Endothelial cell of umbilical vein (primary cell): ENCODE results near the gene LEMD3. TPM values are rescaled to one million over a fixed set of nuclear protein-coding genes. Genes with fewer than 3 reads are reported as not detected.

Experiments
- BruUV-seq: library from RNA; stranded (reverse); fragments of 400-500 nt; replicated peaks from 2 replicates; lab custom pipeline; 2021; lab: Mats Ljungman, UMichigan
- CTCF ChIA-PET: fragments of 300-600, 350-600 bp; sonication (Branson Sonifier 250); formaldehyde crosslinking; loops from one replicate; lab custom pipeline; 2021; ENCODE audit warnings: antibody characterized with exemption, inconsistent platforms; lab: Charles Lee
- POLR2A ChIA-PET: fragments of 300-600, 350-600 bp; sonication (Branson Sonifier 250); formaldehyde crosslinking; loops from one replicate; lab custom pipeline; 2021; ENCODE audit warnings: antibody characterized with exemption, inconsistent platforms; lab: Charles Lee
- DNase-seq: peaks from one replicate; pipeline ENCODE4 v3.0.0-alpha.2; 2011; ENCODE audit warnings: low read depth, low spot score
- FAIRE-seq: peaks from 2 replicates; lab custom pipeline; 2011; peaks lifted over from hg19 to GRCh38; lab: Jason Lieb, UNC
- H2AFZ ChIP-seq: 2 replicates; pipeline ENCODE4 v1.6.0; 2012; ENCODE audit warnings: low read depth, low read length, control low read depth, inconsistent platforms
- H3K27ac ChIP-seq: 2 replicates; pipeline ENCODE4 v1.5.1; 2011; ENCODE audit warnings: low read depth, mild to moderate bottlenecking, control low read depth, low read length, moderate library complexity; ENCODE audit not compliant: insufficient read depth
- H3K27me3 ChIP-seq, 2 experiments: 2 replicates each; pipeline versions ENCODE4 v1.6.0 to v1.6.1; 2011; ENCODE audit warnings: low read length in 2 of 2, mixed read lengths in 1 of 2; ENCODE audit not compliant: control insufficient read depth in 2 of 2, insufficient read depth in 2 of 2
- H3K36me3 ChIP-seq, 2 experiments: 2 replicates in 1 of 2; 3 replicates in 1 of 2; pipeline ENCODE4 v1.5.1; 2011; ENCODE audit warnings: low read length in 2 of 2, mild to moderate bottlenecking in 1 of 2, moderate library complexity in 1 of 2; ENCODE audit not compliant: control insufficient read depth in 2 of 2, insufficient read depth in 2 of 2; ENCODE audit errors: extremely low read depth in 1 of 2
- H3K4me1 ChIP-seq: 3 replicates; pipeline ENCODE4 v1.5.1; 2011; ENCODE audit warnings: mild to moderate bottlenecking, low read length; ENCODE audit not compliant: control insufficient read depth, insufficient read depth; ENCODE audit errors: extremely low read depth
- H3K4me2 ChIP-seq: 2 replicates; pipeline ENCODE4 v1.6.1; 2011; ENCODE audit warnings: low read length, control low read depth, mixed read lengths; ENCODE audit not compliant: insufficient read depth
- H3K4me3 ChIP-seq, 3 experiments: fragments of 200-600 bp in 1 of 3; sonication (generic), shearing (Covaris generic) in 1 of 3; replicated peaks in 1 of 3; 2 replicates each; pipeline ENCODE4 v1.5.1; 2011 to 2016; ENCODE audit warnings: control low read depth in 3 of 3, low read length in 3 of 3, mild to moderate bottlenecking in 2 of 3, inconsistent platforms in 1 of 3, low read depth in 1 of 3, moderate library complexity in 1 of 3; ENCODE audit not compliant: insufficient read depth in 1 of 3
- H3K79me2 ChIP-seq: 2 replicates; pipeline ENCODE4 v1.6.0; 2012; ENCODE audit warnings: low read length, inconsistent platforms; ENCODE audit not compliant: control insufficient read depth, insufficient read depth
- H3K9ac ChIP-seq: replicated peaks from 2 replicates; pipeline ENCODE3; 2011; ENCODE audit warnings: low read length, control low read depth; ENCODE audit not compliant: insufficient read depth; ENCODE audit errors: extremely low read depth
- H3K9me1 ChIP-seq: replicated peaks from 3 replicates; pipeline ENCODE4 v1.6.0; 2011; ENCODE audit warnings: mild to moderate bottlenecking, low read length; ENCODE audit not compliant: control insufficient read depth, insufficient read depth; ENCODE audit errors: extremely low read depth
- H3K9me3 ChIP-seq: replicated peaks from 2 replicates; pipeline ENCODE4 v1.5.1; 2012; ENCODE audit warnings: low read length, inconsistent platforms; ENCODE audit not compliant: control insufficient read depth, insufficient read depth
- H4K20me1 ChIP-seq: replicated peaks from 2 replicates; pipeline ENCODE3; 2011; ENCODE audit warnings: mild to moderate bottlenecking, low read length; ENCODE audit not compliant: control insufficient read depth, insufficient read depth; ENCODE audit errors: extremely low read depth
- EZH2 ChIP-seq: IDR thresholded peaks from 2 replicates; pipeline ENCODE4 v1.6.1; 2012; ENCODE audit warnings: borderline replicate concordance, low read depth, mild to moderate bottlenecking, moderate library complexity, low read length, inconsistent platforms; ENCODE audit not compliant: severe bottlenecking
- FOS ChIP-seq: IDR thresholded peaks from 2 replicates; pipeline ENCODE4 v1.6.1; 2011; ENCODE audit warnings: mild to moderate bottlenecking, low read length, moderate library complexity, borderline replicate concordance; ENCODE audit not compliant: insufficient read depth
- GATA2 ChIP-seq: IDR thresholded peaks from 2 replicates; pipeline ENCODE4 v1.7.0; 2011; ENCODE audit warnings: low read depth, mild to moderate bottlenecking, moderate library complexity, mixed read lengths, low read length; ENCODE audit not compliant: insufficient read length, insufficient read depth
- POLR2A ChIP-seq: IDR thresholded peaks from 2 replicates; pipeline ENCODE4 v1.6.1; 2012; ENCODE audit warnings: low read depth, mild to moderate bottlenecking, control low read depth, low read length
- POLR2AphosphoS5 ChIP-seq: IDR thresholded peaks from 2 replicates; pipeline ENCODE4 v1.6.1; 2012; ENCODE audit warnings: low read depth, mild to moderate bottlenecking, control low read depth, low read length, moderate library complexity; ENCODE audit not compliant: insufficient read depth
- dilution Hi-C: fragments of 300-500 bp; cut with MboI; formaldehyde crosslinking; loops from one replicate; pipeline ENCODE4 v1.15.0; 2019; ENCODE audit warnings: low sequenced_read_pairs; ENCODE audit not compliant: extremely low pct_ligation_motif_present
- intact Hi-C: fragments of 100-400 bp; cut with micrococcal nuclease; formaldehyde crosslinking; loops from one replicate; pipeline ENCODE4 v1.10.0; 2022
- polyA plus RNA-seq, 4 experiments: library from polyadenylated mRNA; depleted of rRNA in 3 of 4; stranded (reverse) in 3 of 4; unstranded in 1 of 4; fragments of >200 nt; gene quantifications; 2 replicates each; pipeline versions ENCODE4 v1.2.1 to v1.2.3, GENCODE V29; 2011 to 2012; ENCODE audit warnings: missing spikeins in 1 of 4
- total RNA-seq: library from RNA; stranded (reverse); gene quantifications from 2 replicates; pipeline ENCODE4 v1.2.3, GENCODE V29; 2021
- TF ChIP-seq, protein P1 (sequence below): IDR thresholded peaks from 2 replicates; pipeline ENCODE4 v1.6.1; 2011; ENCODE audit not compliant: insufficient read depth, insufficient read length

LEMD3 gene
- total and polyA plus RNA-seq, 2 donors (not counting 3 experiments of a cell fraction or from before 2014, with no cell fraction given) = 7.4 to 24.2 TPM

GRCh38 chr12:65277994-65278575 lies 108.7 kb downstream of the LEMD3 start:
- TSS peak; percentile 63 for BruUV-seq
- ChIA-PET POLR2A (no interaction called here), CTCF (interaction anchor here (0.6 kb wide), 1 partner anchor 396 kb away, joined by 3 read pairs; no protein-coding TSS in a partner anchor)
- Histone ChIP-seq H4K20me1 (peaks cover 2% of the 10 kb centered on the region), H3K27ac (peak overlapping the region; percentile 94), H3K79me2 (peaks cover 40% of the 10 kb centered on the region), H2AFZ (peak overlapping the region; percentile 95), H3K36me3 (no peaks in the 10 kb centered on the region), H3K9me1 (no peaks in the 10 kb centered on the region), H3K4me3 (peak overlapping the region; percentile 63 to 95 (median 90)), H3K4me2 (peak overlapping the region; percentile 33), H3K9ac (peak overlapping the region; percentile 93), H3K4me1 (peaks cover 24% of the 10 kb centered on the region), H3K27me3 (no peaks in the 10 kb centered on the region), H3K9me3 (no peaks in the 10 kb centered on the region)
- intact Hi-C loops (loop anchor here (2.0 kb wide), 1 partner anchor 109 kb away; the partner anchor contains the start of gene LEMD3), dilution Hi-C loops (no loop called here)
- DNase-seq (no peak), FAIRE-seq (no peak)
- TF ChIP-seq EZH2 = no peak
- TF ChIP-seq POLR2AphosphoS5 = no peak
- no peak for TF ChIP-seq POLR2A
- no peak for TF ChIP-seq GATA2

DNA sequence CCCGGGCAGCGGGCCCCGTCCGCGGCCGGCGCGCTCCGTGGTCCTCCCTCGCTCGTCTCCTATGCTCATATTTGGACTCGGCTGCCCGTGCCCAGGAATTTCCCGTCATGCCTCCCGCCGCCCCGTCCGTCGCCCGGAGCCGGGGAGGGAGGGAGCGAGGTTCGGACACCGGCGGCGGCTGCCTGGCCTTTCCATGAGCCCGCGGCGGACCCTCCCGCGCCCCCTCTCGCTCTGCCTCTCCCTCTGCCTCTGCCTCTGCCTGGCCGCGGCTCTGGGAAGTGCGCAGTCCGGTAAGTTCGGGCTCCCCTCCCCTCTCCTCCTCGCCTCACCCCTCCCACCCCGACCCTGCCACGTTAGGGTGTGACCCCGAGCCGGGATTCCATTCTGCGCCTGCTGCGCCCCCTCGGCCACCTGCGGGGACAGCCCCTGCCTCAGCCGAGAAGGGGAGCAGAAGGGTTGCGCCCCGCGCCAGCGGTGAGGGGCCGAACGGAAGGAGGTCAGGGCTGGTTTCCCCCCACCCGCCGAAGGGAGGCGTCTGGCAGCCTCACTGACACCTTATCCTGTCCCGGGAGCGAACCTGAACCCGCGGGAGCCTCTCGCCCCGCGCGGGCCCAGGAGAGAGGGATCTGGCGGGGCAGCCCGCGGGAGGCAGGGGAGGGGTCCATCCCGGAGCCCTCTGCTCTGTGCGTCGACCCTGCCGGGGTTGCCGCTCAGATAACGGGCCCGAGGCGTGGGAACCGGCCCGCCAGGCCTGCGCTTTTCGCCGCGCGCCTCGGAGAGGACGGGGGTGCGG lies 109.4 kb downstream of the LEMD3 start, which contains the start of gene MSRB3:
MSRB3 (plus strand) TSS at position 108 of the 793 bp plus-strand sequence. CDS start 29,897 bp downstream, outside the sequence.
- Histone ChIP-seq H2AFZ (peak within 1 kb of the TSS; percentile 95), H3K4me3 (peak within 1 kb of the TSS; percentile 63 to 95 (median 90)), H3K27me3 (no peaks in the 10 kb centered on the region), H3K36me3 (no peaks in the 10 kb centered on the region), H3K79me2 (peaks cover 47% of the 10 kb centered on the region), H3K27ac (peak within 1 kb of the TSS; percentile 94), H4K20me1 (peaks cover 3% of the 10 kb centered on the region), H3K9me3 (no peaks in the 10 kb centered on the region), H3K4me2 (peak within 1 kb of the TSS; percentile 99), H3K9me1 (no peaks in the 10 kb centered on the region), H3K4me1 (peaks cover 24% of the 10 kb centered on the region), H3K9ac (peak within 1 kb of the TSS; percentile 93)
- dilution Hi-C loops (no loop called here), intact Hi-C loops (loop anchor here (2.0 kb wide), 1 partner anchor 110 kb away; the partner anchor contains the start of gene LEMD3)
- ChIA-PET CTCF (interaction anchor here (1.0 to 1.3 kb wide), 2 partner anchors 46 to 278 kb away, joined by 4 read pairs; no protein-coding TSS in a partner anchor), POLR2A (no interaction called here)
- peak; percentile 70 for FAIRE-seq
- peak; percentile 66 for DNase-seq
- TF ChIP-seq POLR2AphosphoS5 (peak; percentile 50), GATA2 (no peak), FOS (no peak), POLR2A (no peak)
- TF ChIP-seq, protein P1, sequence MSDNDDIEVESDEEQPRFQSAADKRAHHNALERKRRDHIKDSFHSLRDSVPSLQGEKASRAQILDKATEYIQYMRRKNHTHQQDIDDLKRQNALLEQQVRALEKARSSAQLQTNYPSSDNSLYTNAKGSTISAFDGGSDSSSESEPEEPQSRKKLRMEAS = no peak
- no TSS peak for BruUV-seq
